Measurements from ENCODE around the gene PROB1. TPM values are rescaled to one million over a fixed set of nuclear protein-coding genes. Genes with fewer than 3 reads are reported as not detected.

Gene PROB1
- total and polyA plus RNA-seq, 2 of the 8 experiments (the other 6 are each of a cell fraction or from before 2014, with no cell fraction given): 0.89 to 3.1 TPM

DNA sequence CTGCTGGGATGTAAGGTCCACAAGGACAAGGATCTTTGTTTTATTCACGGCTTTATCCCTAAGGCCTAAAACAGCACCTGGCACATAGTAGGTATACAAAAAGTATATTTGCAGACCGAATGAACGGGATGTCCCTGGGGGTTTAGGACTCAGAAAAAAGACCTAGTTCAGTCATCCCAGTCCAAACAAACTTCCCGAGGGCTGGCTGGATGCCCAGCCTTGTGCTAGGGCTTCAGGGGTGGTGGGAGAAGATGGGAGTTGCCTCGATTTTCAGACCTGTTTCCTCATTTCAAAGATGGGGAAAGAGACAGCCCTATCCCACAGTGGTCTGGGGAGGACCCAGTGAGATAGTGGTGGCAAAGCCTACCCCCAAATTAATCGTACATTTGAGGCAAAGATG lies 3.0 kb upstream of the PROB1 start:
- CTCF ChIA-PET (ENCODE audit: partially characterized antibody): interaction anchor here (1.7 kb wide), 1 partner anchor 10 kb away, joined by 4 read pairs; no protein-coding TSS in a partner anchor

More for the DNA sequence above, 3.0 kb upstream of the PROB1 start:
- no peak for DNase-seq (ENCODE audit: low read depth in 1 of 2, low spot score in 2 of 2)
- FAIRE-seq: no peak
- Histone ChIP-seq H3K4me2 (ENCODE audit: insufficient read depth in 1 of 2, low read depth in 2 of 2, low read length in 2 of 2) (no peak overlapping the region), H3K27ac (ENCODE audit: low read depth, low read length) (no peak overlapping the region), H3K27me3 (replicated peaks in 1 of 4; ENCODE audit: control insufficient read depth in 3 of 4, extremely low read depth in 1 of 4, insufficient read depth in 3 of 4, low read length in 3 of 4) (peaks cover 13 to 29% (median 25%) of the 10 kb centered on the region in 4 experiments; a peak in 6 of 7 replicates), H3K79me1 (ENCODE audit: low read depth, low read length) (no peaks in the 10 kb centered on the region), H2AK5ac (ENCODE audit: low read depth, low read length) (no peak overlapping the region), H3K9ac (replicated peaks in 1 of 4; ENCODE audit: extremely low read depth in 1 of 4, low read depth in 3 of 4, low read length in 3 of 4) (no peak overlapping the region), H2BK20ac (ENCODE audit: low read length) (no peak overlapping the region), H2BK12ac (ENCODE audit: low read depth, low read length) (no peak overlapping the region), H3K79me2 (ENCODE audit: control insufficient read depth in 1 of 2, insufficient read depth in 2 of 2, low read length in 2 of 2) (no peaks in the 10 kb centered on the region; a peak in 1 of 4 replicates), H3K18ac (ENCODE audit: extremely low read depth, low read length) (no peak overlapping the region), H2BK15ac (ENCODE audit: low read length) (no peak overlapping the region), H3K23me2 (ENCODE audit: low read depth, low read length) (peaks cover 20% of the 10 kb centered on the region; the same call in 1 of the 2 replicates), H3K36me3 (ENCODE audit: control insufficient read depth in 2 of 4, insufficient read depth in 4 of 4, low read length in 3 of 4) (peaks cover 0 to 6% (median 3%) of the 10 kb centered on the region in 4 experiments; a peak in 2 of 8 replicates), H3K4ac (replicated peaks; ENCODE audit: insufficient read length, low read depth, low read length) (no peak overlapping the region), H3K23ac (ENCODE audit: insufficient read length) (no peak overlapping the region), H2AFZ (ENCODE audit: low read length) (no peak overlapping the region), H2BK120ac (replicated peaks; ENCODE audit: low read depth, low read length) (no peak overlapping the region), H3K4me3 (ENCODE audit: extremely low read depth in 1 of 4, insufficient read depth in 2 of 4, low read depth in 3 of 4, low read length in 4 of 4) (no peak overlapping the region), H3K56ac (replicated peaks; ENCODE audit: insufficient read length, low read depth, low read length) (no peak overlapping the region), H4K91ac (replicated peaks; ENCODE audit: insufficient read length, low read length) (no peak overlapping the region), H3K4me1 (replicated peaks in 1 of 4; ENCODE audit: control insufficient read depth in 3 of 4, insufficient read depth in 4 of 4, low read length in 3 of 4) (peaks cover 0 to 20% (median 11%) of the 10 kb centered on the region in 4 experiments; a peak in 6 of 7 replicates), H4K20me1 (replicated peaks in 1 of 2; ENCODE audit: control insufficient read depth in 1 of 2, insufficient read depth in 2 of 2, low read length in 2 of 2) (peaks cover 0 to 3% of the 10 kb centered on the region in 2 experiments), H3K14ac (ENCODE audit: insufficient read length) (no peak overlapping the region), H4K8ac (ENCODE audit: extremely low read depth, insufficient read depth, low read length) (no peak overlapping the region), H4K5ac (ENCODE audit: insufficient read length, low read depth, low read length) (no peak overlapping the region), H3K9me3 (ENCODE audit: insufficient read depth in 2 of 2, low read depth in 1 of 2, low read length in 1 of 2) (no peaks in the 10 kb centered on the region), H2BK5ac (ENCODE audit: low read depth, low read length) (no peak overlapping the region)
- TF ChIP-seq TAF7 (optimal IDR thresholded peaks at IDR 0.05; ENCODE audit: borderline replicate concordance, low read depth, low read length) (no peak), RXRA (IDR thresholded peaks at IDR 0.05; ENCODE audit: insufficient read depth, low read depth, low read length) (no peak), RBBP5 (IDR thresholded peaks at IDR 0.05; ENCODE audit: borderline replicate concordance, low read depth, low read length) (no peak)
- 87% methylated on average over 6 of the region's 6 CpGs; no CpG with 5 or more reads in 1 of the 2 experiments for WGBS, 2 experiments (ENCODE audit: extremely low coverage in 1 of 2, insufficient coverage in 1 of 2, insufficient read length in 1 of 2, insufficient replicate concordance in 2 of 2, low coverage in 1 of 2, low lambda C conversion rate in 2 of 2, missing lambda C conversion rate in 1 of 2)
- POLR2A ChIA-PET (ENCODE audit: partially characterized antibody): interaction anchor here (0.7 kb wide), 1 partner anchor 185 kb away, joined by 3 read pairs; no protein-coding TSS in a partner anchor
